OCI-LY7 (cell line): Measurements from ENCODE around the gene NUP155. TPM values are rescaled to one million over a fixed set of nuclear protein-coding genes. Genes with fewer than 3 reads are reported as not detected.

Experiments used
- BruUV-seq: library from RNA; stranded (reverse); fragments of 400-500 nt; replicated peaks from 2 replicates; lab custom pipeline; 2021; lab: Mats Ljungman, UMichigan
- CTCF ChIA-PET: fragments of 300-600 bp; sonication (Branson Sonifier 250); formaldehyde crosslinking; loops from one replicate; lab custom pipeline; 2022; ENCODE audit warnings: antibody characterized with exemption; ENCODE audit not compliant: unreplicated experiment; lab: Charles Lee
- POLR2A ChIA-PET: fragments of 300-600 bp; sonication (Branson Sonifier 250); formaldehyde crosslinking; loops from one replicate; lab custom pipeline; 2022; ENCODE audit warnings: antibody characterized with exemption; lab: Charles Lee
- DNase-seq: peaks from one replicate; pipeline ENCODE4 v3.0.0-alpha.2; 2015; ENCODE audit warnings: low spot score
- H2AFZ ChIP-seq: fragments of 200-600 bp; sonication (generic), shearing (Covaris generic); 2 replicates; pipeline ENCODE4 v1.6.1; 2014; ENCODE audit warnings: mild to moderate bottlenecking, antibody characterized with exemption, low read length, moderate library complexity
- H3K27ac ChIP-seq: fragments of 200-600 bp; sonication (generic); 2 replicates; pipeline ENCODE4 v1.5.1; 2014; ENCODE audit warnings: mixed run types, low read depth, mild to moderate bottlenecking, moderate library complexity, low read length, inconsistent platforms; ENCODE audit not compliant: poor library complexity, severe bottlenecking
- H3K36me3 ChIP-seq: fragments of 200-600 bp; sonication (generic); 2 replicates; pipeline ENCODE4 v1.6.1; 2014; ENCODE audit warnings: mild to moderate bottlenecking, antibody characterized with exemption, low read length, moderate library complexity, mixed read lengths; ENCODE audit not compliant: insufficient read depth
- H3K4me1 ChIP-seq: fragments of 200-600 bp; sonication (generic); 2 replicates; pipeline ENCODE4 v1.5.1; 2014; ENCODE audit warnings: mild to moderate bottlenecking, low read length; ENCODE audit not compliant: insufficient read depth, poor library complexity, severe bottlenecking
- H3K4me2 ChIP-seq: fragments of 200-600 bp; sonication (generic); 2 replicates; pipeline ENCODE4 v1.6.1; 2014; ENCODE audit warnings: mild to moderate bottlenecking, low read length
- H3K4me3 ChIP-seq: fragments of 200-600 bp; sonication (generic); 2 replicates; pipeline ENCODE4 v1.5.1; 2014; ENCODE audit warnings: mild to moderate bottlenecking, low read depth, low read length; ENCODE audit not compliant: poor library complexity, severe bottlenecking
- H3K79me2 ChIP-seq: fragments of 200-600 bp; sonication (generic); 2 replicates; pipeline ENCODE4 v1.6.1; 2016; ENCODE audit warnings: low read depth, mild to moderate bottlenecking, low read length, moderate library complexity, mixed read lengths; ENCODE audit not compliant: insufficient read depth
- H3K9me2 ChIP-seq: fragments of 200-600 bp; sonication (generic); 2 replicates; pipeline ENCODE4 v1.6.1; 2016; ENCODE audit warnings: mild to moderate bottlenecking, low read length, mixed read lengths; ENCODE audit not compliant: insufficient read depth
- H3K9me3 ChIP-seq: fragments of 200-600 bp; sonication (generic); 2 replicates; pipeline ENCODE4 v1.6.1; 2014; ENCODE audit warnings: mild to moderate bottlenecking, mixed run types, low read length, mixed read lengths
- H4K20me1 ChIP-seq: fragments of 200-600 bp; sonication (generic); 2 replicates; pipeline ENCODE4 v1.6.1; 2014; ENCODE audit warnings: mild to moderate bottlenecking, antibody characterized with exemption, low read length, moderate library complexity, mixed read lengths; ENCODE audit not compliant: insufficient read depth
- EZH2phosphoT487 ChIP-seq: fragments of 200-600 bp; sonication (generic); IDR thresholded peaks from 2 replicates; pipeline ENCODE4 v1.6.1; 2018; ENCODE audit warnings: low read depth, borderline replicate concordance, mild to moderate bottlenecking, mixed run types, antibody characterized with exemption, low read length, moderate library complexity, mixed read lengths
- intact Hi-C: fragments of 100-400 bp; cut with micrococcal nuclease; formaldehyde crosslinking; loops from one replicate; pipeline ENCODE4 v1.10.0; 2022; ENCODE audit not compliant: unreplicated experiment
- total RNA-seq, 2 experiments: library from RNA; depleted of rRNA in 1 of 2; stranded (reverse); fragments of >200 nt in 1 of 2; shearing (Covaris generic) in 1 of 2; gene quantifications; 2 replicates each; pipeline ENCODE4 v1.2.3, GENCODE V29; 2014 to 2022
- TF ChIP-seq, protein P1 (sequence below): fragments of 200-600 bp; sonication (generic); conservative IDR thresholded peaks from 2 replicates; pipeline ENCODE4 v1.5.1; 2014; ENCODE audit warnings: mild to moderate bottlenecking, antibody characterized with exemption, low read length, moderate library complexity, mixed read lengths

The NUP155 gene
- total RNA-seq, 2 experiments from 2014 or later, result 61.6 to 77.8 TPM

DNA sequence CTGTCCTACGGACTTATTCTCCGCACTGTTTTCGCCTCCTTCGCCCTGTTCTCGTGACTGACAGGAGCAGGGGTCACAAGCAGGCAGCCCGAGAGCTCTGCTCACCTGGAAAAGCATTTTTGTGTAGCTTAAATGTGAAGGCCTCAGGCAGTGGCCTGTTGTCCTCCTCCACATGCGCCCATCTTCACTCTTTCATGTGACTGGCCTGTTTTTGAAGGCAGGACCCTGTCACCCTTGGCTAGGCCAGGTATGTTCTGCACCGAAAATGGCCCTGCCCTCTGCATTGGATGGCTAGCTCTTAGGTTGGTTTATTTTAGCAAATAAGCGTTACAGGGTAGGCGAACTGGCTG is 121.1 kb downstream of the NUP155 start:
- Histone ChIP-seq H3K4me3 (no peak overlapping the region), H2AFZ (no peak overlapping the region), H3K4me1 (no peaks in the 10 kb centered on the region), H3K9me3 (no peaks in the 10 kb centered on the region), H3K27ac (no peak overlapping the region), H3K36me3 (no peaks in the 10 kb centered on the region), H3K79me2 (no peaks in the 10 kb centered on the region), H3K4me2 (peak overlapping the region; percentile 29; the same call in 1 of the 2 replicates), H4K20me1 (no peaks in the 10 kb centered on the region), H3K9me2 (no peaks in the 10 kb centered on the region)
- CTCF ChIA-PET, result no interaction called here
- POLR2A ChIA-PET, result interaction anchor here (0.6 kb wide), 1 partner anchor 395 kb away, joined by 3 read pairs; no protein-coding TSS in a partner anchor
- intact Hi-C loops, result no loop called here
- DNase-seq, result no peak
- BruUV-seq, result no TSS peak
- no peak for TF ChIP-seq EZH2phosphoT487
- TF ChIP-seq, protein P1, sequence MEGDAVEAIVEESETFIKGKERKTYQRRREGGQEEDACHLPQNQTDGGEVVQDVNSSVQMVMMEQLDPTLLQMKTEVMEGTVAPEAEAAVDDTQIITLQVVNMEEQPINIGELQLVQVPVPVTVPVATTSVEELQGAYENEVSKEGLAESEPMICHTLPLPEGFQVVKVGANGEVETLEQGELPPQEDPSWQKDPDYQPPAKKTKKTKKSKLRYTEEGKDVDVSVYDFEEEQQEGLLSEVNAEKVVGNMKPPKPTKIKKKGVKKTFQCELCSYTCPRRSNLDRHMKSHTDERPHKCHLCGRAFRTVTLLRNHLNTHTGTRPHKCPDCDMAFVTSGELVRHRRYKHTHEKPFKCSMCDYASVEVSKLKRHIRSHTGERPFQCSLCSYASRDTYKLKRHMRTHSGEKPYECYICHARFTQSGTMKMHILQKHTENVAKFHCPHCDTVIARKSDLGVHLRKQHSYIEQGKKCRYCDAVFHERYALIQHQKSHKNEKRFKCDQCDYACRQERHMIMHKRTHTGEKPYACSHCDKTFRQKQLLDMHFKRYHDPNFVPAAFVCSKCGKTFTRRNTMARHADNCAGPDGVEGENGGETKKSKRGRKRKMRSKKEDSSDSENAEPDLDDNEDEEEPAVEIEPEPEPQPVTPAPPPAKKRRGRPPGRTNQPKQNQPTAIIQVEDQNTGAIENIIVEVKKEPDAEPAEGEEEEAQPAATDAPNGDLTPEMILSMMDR, result no peak

DNA sequence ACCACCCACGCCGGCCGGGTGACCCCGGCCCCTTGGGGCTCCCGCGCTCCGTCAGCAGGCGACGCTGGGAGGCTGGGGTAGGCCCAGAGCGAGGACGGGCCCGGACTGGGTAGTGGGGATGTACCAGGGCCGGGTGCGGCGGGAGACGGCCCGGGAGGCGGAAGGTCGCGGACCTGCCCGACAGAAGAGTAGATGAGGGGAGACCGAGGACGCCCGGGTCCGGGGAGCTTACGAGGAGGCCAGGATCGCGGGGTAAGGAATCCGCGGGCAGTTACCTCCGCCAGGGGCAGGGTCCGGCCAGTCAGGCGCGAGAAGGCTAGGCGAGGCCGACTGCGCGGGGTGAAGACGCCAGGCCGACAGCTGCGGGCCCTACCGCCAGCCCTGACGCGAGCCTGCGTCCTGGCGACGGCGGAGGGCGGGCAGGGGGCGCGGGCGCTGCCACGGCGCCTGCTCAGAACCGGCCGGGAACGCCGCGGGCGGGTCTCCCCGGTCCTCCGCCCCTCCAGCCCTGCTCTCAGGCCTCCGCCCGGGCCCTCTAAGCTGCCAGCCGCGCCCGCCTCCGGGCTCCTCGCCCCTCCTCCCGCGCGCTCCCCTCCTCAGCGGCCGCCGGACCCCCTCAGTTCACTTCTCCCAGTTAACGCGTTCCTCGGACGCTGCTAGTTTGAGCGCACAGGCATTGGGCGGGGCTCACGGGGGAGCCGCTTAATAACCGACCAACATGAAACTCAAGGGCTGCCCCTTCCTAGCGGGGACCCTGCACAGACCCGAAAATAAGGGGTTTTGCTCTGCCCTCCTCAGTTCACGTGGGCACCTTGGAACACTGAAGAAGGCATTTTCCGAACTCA is 121.7 kb downstream of the NUP155 start, which contains the start of gene CPLANE1:
Gene CPLANE1, minus strand, starts transcription at position 407 of the 845 bp plus-strand sequence. CDS start 1,678 bp downstream, outside the sequence.
- H3K4me2 ChIP-seq, result peak within 1 kb of the TSS; percentile 51; the same call in 1 of the 2 replicates

More for the DNA sequence above, 121.7 kb downstream of the NUP155 start, which contains the start of gene CPLANE1:
- Histone ChIP-seq H3K9me3 (no peaks in the 10 kb centered on the region), H3K4me1 (no peaks in the 10 kb centered on the region), H3K36me3 (no peaks in the 10 kb centered on the region), H3K79me2 (no peaks in the 10 kb centered on the region), H2AFZ (no peak within 1 kb of the TSS), H3K9me2 (no peaks in the 10 kb centered on the region), H3K4me3 (no peak within 1 kb of the TSS), H3K27ac (no peak within 1 kb of the TSS), H4K20me1 (no peaks in the 10 kb centered on the region)
- intact Hi-C loops, result no loop called here
- POLR2A ChIA-PET, result interaction anchor here (0.6 kb wide), 1 partner anchor 396 kb away, joined by 3 read pairs; no protein-coding TSS in a partner anchor
- CTCF ChIA-PET, result no interaction called here
- TF ChIP-seq, protein P1, result no peak
- no peak for TF ChIP-seq EZH2phosphoT487
- no TSS peak for BruUV-seq
- DNase-seq, result no peak
